K562 (cell line): ENCODE data around the gene BIRC6. TPM values are rescaled to one million over a fixed set of nuclear protein-coding genes. Genes with fewer than 3 reads are reported as not detected.

Source experiments
- ATAC-seq: fragments of 200-7000 bp; cut with Tn5 transposase; 3 replicates; pipeline ENCODE4 v1.9.1; 2020; ENCODE audit warnings: moderate library complexity
- BruUV-seq: library from RNA; stranded (reverse); fragments of 400-500 nt; replicated peaks from 2 replicates; lab custom pipeline; 2021; lab: Mats Ljungman, UMichigan
- CTCF ChIA-PET: fragments of 300-600 bp; formaldehyde crosslinking; extraction: SDS; loops from one replicate; lab custom pipeline; 2021; ENCODE audit warnings: low intra/inter-chr PET ratio; lab: Yijun Ruan, JAX
- POLR2A ChIA-PET: fragments of 300-600, 350-650 bp; sonication (Branson Sonifier 250); formaldehyde crosslinking; extraction: SDS; loops from one replicate; lab custom pipeline; 2021; ENCODE audit warnings: antibody characterized with exemption, inconsistent platforms; lab: Yijun Ruan, JAX
- DNase-seq, 4 experiments: peaks; one replicate each; pipeline versions ENCODE4 v3.0.0 to v3.0.0-alpha.2; 2011 to 2018; ENCODE audit warnings: low spot score in 3 of 4, mixed read lengths in 3 of 4; ENCODE audit errors: extremely low read depth in 1 of 4
- FAIRE-seq: peaks from 2 replicates; lab custom pipeline; 2011; peaks lifted over from hg19 to GRCh38; lab: Jason Lieb, UNC
- H2AFZ ChIP-seq: 2 replicates; pipeline ENCODE4 v1.6.0; 2011; ENCODE audit warnings: low read depth, low read length, control low read depth, inconsistent platforms
- H3K27ac ChIP-seq: fragments of 200-600 bp; 3 replicates; pipeline ENCODE4 v1.8.0; 2011; ENCODE audit warnings: low read depth, mild to moderate bottlenecking, control low read depth, inconsistent platforms, low read length, moderate library complexity, mixed read lengths; ENCODE audit errors: extremely low read depth
- H3K27me3 ChIP-seq, 2 experiments: fragments of 300-600 bp in 1 of 2; 2 replicates in 1 of 2; 3 replicates in 1 of 2; pipeline versions ENCODE4 v1.6.0 to v1.8.0; 2011; ENCODE audit warnings: inconsistent platforms in 2 of 2, low read length in 2 of 2, mild to moderate bottlenecking in 1 of 2, mixed read lengths in 1 of 2, moderate library complexity in 1 of 2; ENCODE audit not compliant: control insufficient read depth in 2 of 2, insufficient read depth in 2 of 2
- H3K36me3 ChIP-seq: fragments of 300-600 bp; 3 replicates; pipeline ENCODE4 v1.8.0; 2011; ENCODE audit warnings: mild to moderate bottlenecking, low read length, inconsistent platforms; ENCODE audit not compliant: control insufficient read depth, insufficient read depth
- H3K4me1 ChIP-seq, 2 experiments: fragments of 200-600 bp in 1 of 2; replicated peaks in 1 of 2; 2 replicates in 1 of 2; 3 replicates in 1 of 2; pipeline versions ENCODE4 v1.5.1 to v1.8.0; 2011; ENCODE audit warnings: inconsistent platforms in 2 of 2, low read length in 2 of 2, mild to moderate bottlenecking in 1 of 2, mixed read lengths in 1 of 2, moderate library complexity in 1 of 2; ENCODE audit not compliant: control insufficient read depth in 2 of 2, insufficient read depth in 2 of 2
- H3K4me2 ChIP-seq: 2 replicates; pipeline ENCODE4 v1.6.1; 2011; ENCODE audit warnings: low read length, control low read depth, inconsistent platforms, mixed read lengths; ENCODE audit not compliant: insufficient read depth
- H3K4me3 ChIP-seq: fragments of 200-600 bp; sonication (generic), shearing (Covaris generic); 2 replicates; pipeline ENCODE4 v1.5.1; 2016; ENCODE audit warnings: control low read depth, inconsistent platforms
- H3K79me2 ChIP-seq: fragments of 200-600 bp; 3 replicates; pipeline ENCODE4 v1.8.0; 2011; ENCODE audit warnings: low read length, inconsistent platforms; ENCODE audit not compliant: control insufficient read depth, insufficient read depth
- H3K9ac ChIP-seq, 2 experiments: 2 replicates each; pipeline versions ENCODE4 v1.6.0 to v1.6.1; 2011; ENCODE audit warnings: low read depth in 2 of 2, low read length in 2 of 2, control low read depth in 1 of 2, inconsistent platforms in 1 of 2, mild to moderate bottlenecking in 1 of 2, mixed read lengths in 1 of 2; ENCODE audit not compliant: insufficient read depth in 1 of 2
- H3K9me1 ChIP-seq: one replicate; pipeline ENCODE4 v1.6.0; 2011; ENCODE audit warnings: inconsistent platforms, mild to moderate bottlenecking, low read length, moderate library complexity; ENCODE audit not compliant: control insufficient read depth, insufficient read depth
- H3K9me3 ChIP-seq: replicated peaks from 2 replicates; pipeline ENCODE4 v1.5.1; 2011; ENCODE audit warnings: low read depth, low read length, inconsistent platforms; ENCODE audit not compliant: control insufficient read depth, insufficient read depth
- H4K20me1 ChIP-seq: replicated peaks from 2 replicates; pipeline ENCODE4 v1.6.1; 2011; ENCODE audit warnings: low read length, inconsistent platforms, mixed read lengths; ENCODE audit not compliant: control insufficient read depth, insufficient read depth
- CBX3 ChIP-seq, 2 experiments: IDR thresholded peaks; 1 replicate in 1 of 2; 2 replicates in 1 of 2; pipeline ENCODE4 v1.6.1; 2012; ENCODE audit warnings: inconsistent platforms in 2 of 2, low read length in 2 of 2, borderline replicate concordance in 1 of 2, control low read depth in 1 of 2
- CCAR2 ChIP-seq: fragments of 200-400 bp; formaldehyde crosslinking; IDR thresholded peaks from 2 replicates; pipeline ENCODE4 v1.6.1; 2017; ENCODE audit warnings: mild to moderate bottlenecking, low read depth, low read length
- ELF1 ChIP-seq: fragments of 200-800 bp; sonication (Bioruptor generic); IDR thresholded peaks from 2 replicates; pipeline ENCODE4 v1.6.1; 2016; ENCODE audit warnings: missing genetic modification characterization, missing compliant biosample characterization
- GTF2A2 ChIP-seq: IDR thresholded peaks from 2 replicates; pipeline ENCODE4 v1.6.1; 2016; ENCODE audit warnings: mild to moderate bottlenecking, missing genetic modification characterization, missing compliant biosample characterization
- HDAC6 ChIP-seq: IDR thresholded peaks from 2 replicates; pipeline ENCODE4 v1.6.1; 2012; ENCODE audit warnings: low read depth, mild to moderate bottlenecking, control low read depth, inconsistent platforms, low read length, moderate library complexity
- KDM1A ChIP-seq, 2 experiments: fragments of 450-650 bp; IDR thresholded peaks; 2 replicates each; pipeline ENCODE4 v1.6.1; 2016; ENCODE audit warnings: mild to moderate bottlenecking in 2 of 2
- MAX ChIP-seq: sonication (generic); formaldehyde crosslinking; IDR thresholded peaks from 2 replicates; pipeline ENCODE4 v1.9.0; 2022; ENCODE audit warnings: mild to moderate bottlenecking, missing genetic modification reagents
- MYC ChIP-seq, 2 experiments: fragments of 250-450 bp in 1 of 2; sonication (Bioruptor Pico) in 1 of 2; IDR thresholded peaks; 2 replicates each; pipeline versions ENCODE4 v1.5.1 to v1.6.1; 2012 to 2021; ENCODE audit warnings: low read depth in 2 of 2, borderline replicate concordance in 1 of 2, improper control_type of control experiment in 1 of 2, low read length in 1 of 2, mild to moderate bottlenecking in 1 of 2, moderate library complexity in 1 of 2
- ZFP36 ChIP-seq: fragments of 150-350 bp; IDR thresholded peaks from 2 replicates; pipeline ENCODE4 v1.6.1; 2018; ENCODE audit warnings: low read length, low read depth; ENCODE audit not compliant: partially characterized antibody
- WGBS: fragments of 100-300 bp; shearing (Covaris generic); methylation state at CpG from one replicate; pipeline ENCODE4 v1.1.6; 2016; ENCODE audit warnings: low coverage, mixed read lengths; ENCODE audit not compliant: insufficient coverage; ENCODE audit errors: missing lambda C conversion rate; 5-methylcytosine and 5-hydroxymethylcytosine counted together
- in situ Hi-C: fragments of 300-500 bp; cut with MboI; formaldehyde crosslinking; loops from 4 replicates; pipeline ENCODE4 v1.15.0; 2018; ENCODE audit warnings: inconsistent platforms, mixed read lengths
- intact Hi-C: fragments of 100-400 bp; cut with micrococcal nuclease; formaldehyde crosslinking; loops from 2 replicates; pipeline ENCODE4 v1.14.2; 2022
- polyA plus RNA-seq, 8 experiments: library from polyadenylated mRNA; depleted of rRNA in 4 of 8; stranded (reverse) in 5 of 8; unstranded in 3 of 8; fragments of >200 nt; fragmentation: Nextera tagmentation in 2 of 8; fragmentation: Illumina TruSeq in 1 of 8; extraction: Ambion mirVana in 2 of 8; extraction: Trizol in 1 of 8; gene quantifications; 2 replicates each; pipeline versions ENCODE4 v1.2.1 to v1.2.3, GENCODE V29; 2011 to 2014; ENCODE audit warnings: inconsistent platforms in 1 of 8, missing spikeins in 1 of 8
- total RNA-seq, 7 experiments: library from RNA; depleted of rRNA in 6 of 7; stranded (reverse); fragments of >200 nt in 6 of 7; fragmentation: Illumina TruSeq in 2 of 7; extraction: Trizol in 2 of 7; gene quantifications; 2 replicates each; pipeline versions ENCODE4 v1.2.1 to v1.2.3, GENCODE V29; 2011 to 2021; ENCODE audit warnings: low replicate concordance in 1 of 7

Gene BIRC6
- total and polyA plus RNA-seq, 9 of the 15 experiments (the other 6 are each of a cell fraction or from before 2014, with no cell fraction given), result 18.8 to 110 (median 49.8) TPM

GRCh38 chr2:32491346-32491745 lies 134.5 kb downstream of the BIRC6 start:
- no peak for ATAC-seq
- Histone ChIP-seq H3K36me3 (peaks cover 70% of the 10 kb centered on the region), H3K4me3 (no peak overlapping the region), H3K4me1 (peaks cover 0 to 1% of the 10 kb centered on the region in 2 experiments; a peak in 2 of 5 replicates), H3K27ac (no peak overlapping the region), H3K9me1 (no peaks in the 10 kb centered on the region), H3K27me3 (no peaks in the 10 kb centered on the region), H3K9me3 (no peaks in the 10 kb centered on the region), H3K79me2 (no peaks in the 10 kb centered on the region), H3K4me2 (no peak overlapping the region), H2AFZ (no peak overlapping the region), H4K20me1 (no peaks in the 10 kb centered on the region), H3K9ac (no peak overlapping the region)
- in situ Hi-C loops, result no loop called here
- TF ChIP-seq CBX3 (IDR thresholded peaks at IDR 0.05; ENCODE audit: borderline replicate concordance in 1 of 2, low read length in 2 of 2) (no peak), CCAR2 (no peak), HDAC6 (no peak), ELF1 (no peak), MAX (no peak), ZFP36 (no peak)
- FAIRE-seq, result no peak
- 100% methylated on average over 1 of the region's 1 CpG for WGBS
- intact Hi-C loops, result no loop called here
- CTCF ChIA-PET, result no interaction called here
- BruUV-seq, result no TSS peak
- POLR2A ChIA-PET, result interaction anchor here (1.5 kb wide), 1 partner anchor 12 kb away, joined by 3 read pairs; no protein-coding TSS in a partner anchor
- no peak for DNase-seq

- H3K27ac ChIP-seq, result no peak overlapping the region
- peaks cover 70% of the 10 kb centered on the region for H3K36me3 ChIP-seq
- no TSS peak for BruUV-seq
- H2AFZ ChIP-seq, result no peak overlapping the region
- ChIA-PET POLR2A (interaction anchor here (0.6 kb wide), 1 partner anchor 679 kb away, joined by 3 read pairs; no protein-coding TSS in a partner anchor), CTCF (no interaction called here)
- ATAC-seq, result no peak
- no peaks in the 10 kb centered on the region for H3K4me1 ChIP-seq
- no peaks in the 10 kb centered on the region for H3K9me1 ChIP-seq
- no peaks in the 10 kb centered on the region for H3K9me3 ChIP-seq
- no peaks in the 10 kb centered on the region for H3K79me2 ChIP-seq
- H3K4me3 ChIP-seq, result no peak overlapping the region
- TF ChIP-seq GTF2A2, result no peak
- no peak for TF ChIP-seq MYC (IDR thresholded peaks at IDR 0.05; ENCODE audit: low read depth, low read length)
- no peak for TF ChIP-seq MYC (CRISPR knock-in tag; IDR thresholded peaks at IDR 0.05; ENCODE audit: borderline replicate concordance, low read depth)
- no peak for TF ChIP-seq KDM1A (IDR thresholded peaks at IDR 0.05)
- WGBS, result 76% methylated on average over 2 of the region's 2 CpGs
- no peak overlapping the region for H3K9ac ChIP-seq
- H4K20me1 ChIP-seq, result no peaks in the 10 kb centered on the region
- no peak overlapping the region for H3K4me2 ChIP-seq
- intact Hi-C loops, result no loop called here
- in situ Hi-C loops, result no loop called here
- no peak for DNase-seq
- no peaks in the 10 kb centered on the region for H3K27me3 ChIP-seq
- FAIRE-seq, result no peak
These were observed 138.3 kb downstream of the BIRC6 start for GRCh38 chr2:32495139-32495538.
